OCI-LY1 (cell line): ENCODE data around the gene ZNF467.

Experiments used
- CTCF ChIP-seq: fragments of 200-600 bp; sonication (generic), shearing (Covaris generic); IDR thresholded peaks from 2 replicates; pipeline ENCODE4 v1.5.1; 2017; ENCODE audit warnings: mild to moderate bottlenecking, antibody characterized with exemption, low read length, moderate library complexity, mixed read lengths
- EZH2 ChIP-seq: fragments of 200-600 bp; sonication (generic), shearing (Covaris generic); IDR thresholded peaks from 2 replicates; pipeline ENCODE4 v1.8.0; 2017; ENCODE audit warnings: borderline replicate concordance, mixed run types, mild to moderate bottlenecking, antibody characterized with exemption, low read length, moderate library complexity, mixed read lengths

- no peak for TF ChIP-seq EZH2
- TF ChIP-seq CTCF = no peak
Measured at GRCh38 chr7:149731207-149731955, 42.0 kb downstream of the ZNF467 start.
